Right renal pelvis (tissue), 4 donors: Measurements from ENCODE around the gene CT47B1. TPM values are rescaled to one million over a fixed set of nuclear protein-coding genes. Genes with fewer than 3 reads are reported as not detected.
"Not testable (repeated sequence)": the region's sequence is repeated elsewhere in the genome, so short reads cannot be mapped to it uniquely, and the experiment has no call there.

ENCODE experiments used
- DNase-seq, 4 donors: peaks; one replicate each; pipeline ENCODE4 v3.0.0-alpha.2; 2013; ENCODE audit warnings: low read depth in 4 of 4, low spot score in 3 of 4, missing footprints in 1 of 4
- polyA plus RNA-seq, 4 donors: library from polyadenylated mRNA; unstranded; fragments of 120-200 nt; gene quantifications; one replicate each; pipeline ENCODE4 v1.2.1, GENCODE V29; 2013; ENCODE audit not compliant: insufficient read length in 4 of 4

CT47B1 gene
- polyA plus RNA-seq = not detected

DNA sequence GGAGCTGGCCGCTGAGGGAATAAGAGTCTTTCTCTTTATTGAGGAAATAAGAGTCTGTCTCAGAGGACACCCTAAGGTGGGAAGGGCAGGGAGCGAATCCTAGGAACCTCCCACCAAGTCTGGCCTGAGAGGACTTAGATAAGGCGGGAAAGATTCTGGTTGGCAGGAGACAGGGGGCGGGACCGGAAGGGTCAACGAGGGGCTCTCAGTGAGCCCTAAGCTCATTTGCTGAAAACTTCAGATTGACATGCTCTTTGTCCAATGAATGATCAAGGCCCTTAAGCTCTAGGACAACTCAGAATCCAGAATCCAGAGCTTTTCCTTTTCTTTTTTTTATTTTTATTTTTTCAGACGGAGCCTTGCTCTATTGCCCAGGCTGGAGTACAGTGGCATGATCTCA is at the start of gene CT47B1:
Gene CT47B1 (minus strand): TSS at position 101 of the 400 bp plus-strand sequence. CDS start 196 bp downstream, outside the sequence.
- DNase-seq = not testable (repeated sequence)

DNA sequence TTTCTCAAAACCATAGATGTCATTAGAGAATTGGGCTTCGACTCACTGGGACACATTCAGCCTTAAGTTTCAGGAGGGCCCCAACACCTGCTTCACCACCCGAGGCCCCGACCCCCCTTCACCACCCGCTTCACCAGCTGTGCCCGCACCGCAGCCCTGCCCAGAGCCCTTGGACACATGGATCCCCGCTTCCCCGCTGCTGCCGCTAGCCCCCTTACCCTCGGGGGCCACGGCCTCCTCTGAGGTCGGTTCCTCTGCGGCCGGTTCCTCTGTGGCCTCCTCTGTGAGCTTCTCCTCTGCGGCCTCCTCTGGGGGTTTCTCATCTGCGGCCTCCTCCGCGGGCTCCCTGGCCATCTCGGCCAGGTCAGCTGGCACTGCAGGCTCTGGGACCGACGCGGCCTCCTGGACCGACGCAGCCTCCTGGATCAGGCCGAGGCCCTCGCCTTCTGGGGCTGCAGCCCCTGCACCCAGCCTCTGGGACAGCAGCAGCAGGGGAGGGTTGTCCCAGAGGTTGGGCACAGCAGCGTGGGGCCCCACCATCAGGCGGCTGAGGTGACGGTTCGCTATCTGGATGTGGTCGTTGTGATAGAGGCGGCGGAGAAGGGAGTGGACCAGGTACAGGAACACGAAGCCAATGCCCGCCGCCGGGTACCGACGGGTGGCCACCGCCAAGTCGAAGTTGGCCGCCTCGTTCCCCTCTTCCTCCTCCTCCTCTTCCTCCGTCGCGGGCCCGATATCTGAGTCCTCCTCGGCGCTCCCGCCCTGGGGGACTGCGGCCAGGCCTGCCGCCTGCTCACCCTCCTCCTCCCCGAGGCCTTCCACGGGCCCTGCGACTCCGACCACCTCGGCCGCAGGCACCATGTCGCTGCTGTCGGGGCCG is 748 bp downstream of the CT47B1 start:
- DNase-seq = no peak

DNA sequence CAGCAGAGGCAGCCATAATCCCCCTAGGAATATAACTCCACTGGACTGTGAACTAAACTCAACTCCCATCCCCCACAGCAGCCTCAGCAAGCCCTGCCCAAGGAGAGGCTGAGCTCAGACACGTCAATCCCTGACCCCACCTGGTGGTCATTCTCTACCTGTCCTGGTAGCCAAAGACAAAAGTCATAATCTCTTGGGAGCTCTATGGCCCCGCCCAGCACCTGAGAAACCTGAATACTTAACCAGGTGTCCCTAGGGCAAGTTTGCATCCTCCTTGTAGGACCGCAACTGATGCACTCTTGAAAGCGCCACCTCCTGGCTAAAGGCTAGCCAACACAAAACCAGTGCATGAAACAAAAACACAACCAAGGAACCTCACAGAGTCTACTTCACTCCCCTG is 18.4 kb downstream of the CT47B1 start:
- no peak for DNase-seq

DNA sequence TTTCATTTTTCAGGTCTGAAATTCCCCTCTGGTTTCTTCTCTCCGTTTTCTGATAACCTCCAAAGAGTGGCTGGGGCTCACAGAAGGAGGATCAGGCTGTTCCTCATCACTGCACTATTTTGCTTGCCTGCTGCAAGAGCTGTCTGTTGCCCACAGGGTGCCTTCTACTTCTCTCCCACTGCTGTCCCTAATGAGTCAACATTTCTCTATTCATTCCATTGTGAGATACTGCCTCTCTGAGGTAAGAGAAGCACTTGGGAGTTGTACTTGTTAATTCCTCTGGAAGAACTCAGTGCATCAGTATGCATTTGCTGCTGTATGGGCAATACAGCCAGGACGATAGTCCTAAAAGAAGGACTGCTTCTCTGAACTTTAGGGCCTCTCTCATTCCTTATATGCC is 34.8 kb downstream of the CT47B1 start:
- no peak for DNase-seq

DNA sequence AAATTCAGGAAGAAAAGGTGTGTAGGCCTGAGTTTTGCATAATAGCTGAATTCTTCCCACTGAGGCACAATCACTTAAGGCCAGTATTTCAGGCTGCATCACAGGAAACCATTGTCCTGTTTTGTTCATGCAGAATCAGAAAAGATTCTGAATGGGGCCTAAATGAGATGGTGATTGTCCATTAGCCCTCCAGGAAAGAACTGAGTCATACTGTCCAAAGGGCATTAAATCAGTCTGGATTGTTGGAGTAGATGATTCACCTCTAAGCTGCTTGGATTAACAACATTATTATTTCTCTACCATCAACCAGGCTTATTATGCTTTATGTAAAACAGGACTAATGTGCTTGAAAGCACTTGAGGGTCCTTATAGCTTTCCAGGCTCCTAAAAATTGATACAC is 36.2 kb downstream of the CT47B1 start:
- DNase-seq = no peak

DNA sequence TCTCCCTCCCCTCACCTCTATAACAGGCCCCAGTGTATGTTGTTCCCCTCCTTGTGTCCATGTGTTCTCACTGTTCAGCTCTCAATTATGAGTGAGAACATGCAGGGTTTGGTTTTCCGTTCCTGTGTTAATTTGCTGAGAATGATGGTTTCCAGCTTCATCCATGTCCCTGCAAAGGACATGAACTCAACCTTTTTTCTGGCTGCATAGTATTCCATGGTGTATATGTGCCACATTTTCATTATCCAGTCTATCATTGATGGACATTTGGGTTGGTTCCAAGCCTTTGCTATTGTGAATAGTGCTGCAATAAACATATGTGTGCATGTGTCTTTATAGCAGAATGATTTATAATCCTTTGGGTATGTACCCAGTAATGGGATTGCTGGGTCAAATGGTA is 48.5 kb downstream of the CT47B1 start:
- not testable (repeated sequence) for DNase-seq

DNA sequence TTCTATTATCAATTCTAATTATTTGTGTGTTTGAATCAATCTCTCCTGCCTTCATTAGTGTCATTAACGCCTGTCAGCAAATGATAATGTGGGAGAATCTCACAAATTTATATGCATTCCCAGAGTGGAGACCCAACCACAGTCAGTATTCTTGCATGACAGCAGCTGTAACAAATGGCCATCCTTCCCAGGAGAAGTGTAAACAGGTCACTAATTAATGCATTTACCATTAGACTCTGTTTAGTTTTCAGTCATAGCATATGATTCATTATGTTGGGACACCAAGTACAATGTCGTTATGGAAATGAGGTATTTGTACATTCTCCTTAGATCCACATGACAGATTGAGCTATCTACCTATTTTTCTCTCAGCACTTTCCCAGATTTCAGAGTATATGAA is 50.5 kb downstream of the CT47B1 start:
- DNase-seq = no peak

DNA sequence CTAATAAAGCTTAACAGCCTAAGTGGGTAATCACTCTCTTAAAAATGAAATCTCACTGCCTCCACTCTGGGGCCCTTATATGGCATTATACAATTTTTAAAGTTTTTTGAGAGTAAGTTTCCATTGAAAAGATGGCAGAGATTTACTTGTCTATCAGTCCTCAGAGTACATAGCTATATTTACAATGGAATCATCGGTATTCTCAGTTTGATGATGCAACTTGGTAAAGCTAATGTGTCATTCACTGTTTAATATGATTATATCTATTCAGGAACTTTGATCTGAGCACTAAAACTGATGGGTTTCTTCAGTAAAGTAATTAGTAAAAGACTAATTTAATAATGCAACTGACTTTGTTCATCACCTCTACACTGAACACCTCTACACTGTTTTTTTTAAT is 51.6 kb downstream of the CT47B1 start:
- DNase-seq = no peak

DNA sequence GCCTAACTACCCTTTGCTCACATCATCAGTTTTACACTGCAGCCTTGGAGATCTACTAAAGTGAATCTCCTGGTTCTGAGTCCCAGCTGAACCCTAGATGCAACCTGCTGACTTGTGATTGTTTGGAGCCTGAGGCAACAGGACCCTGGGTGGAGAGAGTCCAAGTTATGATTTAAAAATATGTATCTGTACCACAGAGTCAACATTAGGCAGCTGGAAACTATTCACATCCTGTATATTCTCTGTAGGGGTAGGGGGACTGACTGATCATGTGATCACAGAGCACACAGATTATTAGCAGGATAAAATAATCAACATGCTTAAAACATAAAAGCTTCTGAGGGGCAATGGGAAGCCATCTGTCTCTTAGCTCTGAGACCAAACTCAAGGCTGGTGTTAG is 52.1 kb downstream of the CT47B1 start:
- DNase-seq = no peak

Other genes starting within 250 kb of the CT47B1 start
- 10 to 100 TPM; 32.3 to 39.4 (median 34.6) TPM for gene C1GALT1C1, start 245.8 kb downstream of the CT47B1 start, polyA plus RNA-seq
- gene CT47A11, start 61.3 kb upstream of the CT47B1 start, polyA plus RNA-seq = not detected
- gene CT47A10, start 66.2 kb upstream of the CT47B1 start, polyA plus RNA-seq = not detected
- gene CT47A9, start 71.0 kb upstream of the CT47B1 start, polyA plus RNA-seq = not detected
- not detected for gene CT47A8, start 75.9 kb upstream of the CT47B1 start, polyA plus RNA-seq
- not detected for gene CT47A7, start 80.7 kb upstream of the CT47B1 start, polyA plus RNA-seq
- not detected for gene CT47A6, start 85.6 kb upstream of the CT47B1 start, polyA plus RNA-seq
- not detected for gene CT47A5, start 90.5 kb upstream of the CT47B1 start, polyA plus RNA-seq
- gene CT47A4, start 95.3 kb upstream of the CT47B1 start, polyA plus RNA-seq = not detected
- gene CT47A3, start 100.2 kb upstream of the CT47B1 start, polyA plus RNA-seq = not detected
- not detected for gene CT47A2, start 105.1 kb upstream of the CT47B1 start, polyA plus RNA-seq
- not detected for gene CT47A1, start 109.9 kb upstream of the CT47B1 start, polyA plus RNA-seq
- gene GLUD2, start 171.7 kb upstream of the CT47B1 start, polyA plus RNA-seq = 1 to 10 TPM; 3.7 to 7.2 (median 4.5) TPM